Measurements from ENCODE around the gene UGGT1. TPM values are rescaled to one million over a fixed set of nuclear protein-coding genes. Genes with fewer than 3 reads are reported as not detected.

UGGT1 gene
- total RNA-seq, 4 donors from 2014 or later: 17.8 to 57.2 (median 27.2) TPM

DNA sequence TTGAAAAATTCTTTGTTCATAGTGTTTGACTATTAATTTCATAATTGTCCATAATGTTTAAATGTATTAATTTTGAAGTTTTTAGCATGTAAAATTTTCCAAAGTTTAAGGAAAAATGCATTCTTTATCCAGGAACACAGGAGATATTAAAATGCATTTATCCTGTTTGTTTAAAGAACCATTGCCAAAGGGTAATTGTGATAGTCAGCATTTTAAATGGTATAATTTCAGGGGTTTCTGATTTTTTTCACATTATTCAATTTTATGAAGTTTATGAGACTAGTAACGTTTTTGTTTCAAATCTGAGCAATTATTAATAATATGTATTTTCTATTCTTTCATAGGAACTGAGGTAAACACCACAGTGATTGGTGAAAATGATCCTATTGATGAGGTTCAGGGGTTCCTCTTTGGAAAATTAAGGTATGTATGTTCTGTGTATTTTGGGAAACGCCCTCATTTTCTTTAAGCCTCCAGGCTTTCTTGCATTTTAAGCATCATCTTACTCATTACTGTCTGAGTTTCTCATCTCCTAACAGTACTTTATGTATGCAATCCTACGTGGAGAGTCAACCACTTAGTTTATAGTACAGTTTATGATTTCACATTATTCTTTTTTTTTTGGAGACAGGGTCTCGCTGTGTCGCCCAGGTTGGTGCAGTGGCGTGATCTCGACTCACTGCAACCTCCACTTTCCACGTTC, 25.1 kb downstream of the UGGT1 start:
- 82% methylated on average over 8 of the region's 8 CpGs for WGBS, 2 donors
- no peak overlapping the region for H3K4me3 ChIP-seq (ENCODE audit: low read depth, poor library complexity, severe bottlenecking)
- no peak for DNase-seq (ENCODE audit: low spot score in 2 of 2)
- intact Hi-C loops (cut with DNase I; ENCODE audit: low total_unique reads): loop anchor here (10.0 kb wide), 1 partner anchor 891 kb away; the partner anchor contains the start of gene CYP27C1
- TF ChIP-seq, protein P1, sequence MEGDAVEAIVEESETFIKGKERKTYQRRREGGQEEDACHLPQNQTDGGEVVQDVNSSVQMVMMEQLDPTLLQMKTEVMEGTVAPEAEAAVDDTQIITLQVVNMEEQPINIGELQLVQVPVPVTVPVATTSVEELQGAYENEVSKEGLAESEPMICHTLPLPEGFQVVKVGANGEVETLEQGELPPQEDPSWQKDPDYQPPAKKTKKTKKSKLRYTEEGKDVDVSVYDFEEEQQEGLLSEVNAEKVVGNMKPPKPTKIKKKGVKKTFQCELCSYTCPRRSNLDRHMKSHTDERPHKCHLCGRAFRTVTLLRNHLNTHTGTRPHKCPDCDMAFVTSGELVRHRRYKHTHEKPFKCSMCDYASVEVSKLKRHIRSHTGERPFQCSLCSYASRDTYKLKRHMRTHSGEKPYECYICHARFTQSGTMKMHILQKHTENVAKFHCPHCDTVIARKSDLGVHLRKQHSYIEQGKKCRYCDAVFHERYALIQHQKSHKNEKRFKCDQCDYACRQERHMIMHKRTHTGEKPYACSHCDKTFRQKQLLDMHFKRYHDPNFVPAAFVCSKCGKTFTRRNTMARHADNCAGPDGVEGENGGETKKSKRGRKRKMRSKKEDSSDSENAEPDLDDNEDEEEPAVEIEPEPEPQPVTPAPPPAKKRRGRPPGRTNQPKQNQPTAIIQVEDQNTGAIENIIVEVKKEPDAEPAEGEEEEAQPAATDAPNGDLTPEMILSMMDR (IDR thresholded peaks at IDR 0.05): no peak
- no peak for TF ChIP-seq POLR2A (IDR thresholded peaks at IDR 0.05)

DNA sequence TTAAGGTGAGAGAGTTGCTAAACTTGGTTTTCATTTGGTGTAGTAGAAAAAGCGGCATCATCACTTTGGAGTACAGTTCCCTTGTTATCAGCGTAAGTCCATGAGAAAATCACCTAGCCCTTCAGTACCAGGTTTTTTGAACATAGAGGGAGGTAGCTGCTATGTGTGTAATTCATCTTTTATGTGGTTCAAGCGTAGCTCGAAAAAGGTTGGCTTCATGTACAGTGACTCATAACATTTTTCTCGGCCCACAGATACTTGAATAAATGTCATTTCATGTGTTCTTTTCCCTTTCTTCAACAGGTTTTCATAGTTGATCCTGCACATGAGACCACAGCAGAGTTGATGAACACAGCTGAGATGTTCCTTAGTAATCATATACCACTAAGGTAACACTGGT, 43.6 kb downstream of the UGGT1 start:
- 91 to 97% methylated on average over 5 of the region's 5 CpGs for WGBS, 2 donors
- TF ChIP-seq POLR2A (IDR thresholded peaks at IDR 0.05): no peak
- TF ChIP-seq, protein P1 (IDR thresholded peaks at IDR 0.05): no peak
- DNase-seq (ENCODE audit: low spot score in 2 of 2): no peak
- H3K4me3 ChIP-seq (ENCODE audit: low read depth, poor library complexity, severe bottlenecking): no peak overlapping the region
- intact Hi-C loops (cut with DNase I; ENCODE audit: low total_unique reads): no loop called here

DNA sequence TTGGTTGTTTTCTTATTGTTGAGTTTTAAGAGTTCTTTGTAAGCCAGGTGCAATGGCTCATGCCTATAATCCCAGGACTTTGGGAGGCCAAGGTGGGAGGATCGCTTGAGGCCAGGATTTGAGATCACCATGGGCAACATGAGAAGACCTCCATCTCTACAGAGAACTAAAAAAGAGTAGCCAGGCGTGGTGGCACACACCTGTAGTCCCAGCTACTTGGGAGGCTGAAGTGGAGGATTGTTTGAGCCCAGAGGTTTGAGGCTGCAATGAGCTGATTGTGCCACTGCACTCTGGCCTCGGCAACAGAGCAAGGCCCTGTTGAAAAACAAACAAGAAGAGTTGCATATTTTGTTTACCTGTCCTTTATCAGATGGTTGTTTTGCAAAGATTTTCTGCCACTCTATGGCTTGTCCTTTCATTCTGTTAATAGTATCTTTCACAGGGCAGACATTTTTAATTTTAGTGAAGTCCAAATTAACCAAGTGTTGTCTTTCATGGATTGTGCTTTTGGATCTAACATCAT, 46.2 kb downstream of the UGGT1 start:
- no peak for DNase-seq (ENCODE audit: low spot score in 2 of 2)
- intact Hi-C loops (cut with DNase I; ENCODE audit: low total_unique reads): no loop called here
- no peak overlapping the region for H3K4me3 ChIP-seq (ENCODE audit: low read depth, poor library complexity, severe bottlenecking)
- 93 to 99% methylated on average over 3 of the region's 3 CpGs for WGBS, 2 donors
- no peak for TF ChIP-seq POLR2A (IDR thresholded peaks at IDR 0.05)

DNA sequence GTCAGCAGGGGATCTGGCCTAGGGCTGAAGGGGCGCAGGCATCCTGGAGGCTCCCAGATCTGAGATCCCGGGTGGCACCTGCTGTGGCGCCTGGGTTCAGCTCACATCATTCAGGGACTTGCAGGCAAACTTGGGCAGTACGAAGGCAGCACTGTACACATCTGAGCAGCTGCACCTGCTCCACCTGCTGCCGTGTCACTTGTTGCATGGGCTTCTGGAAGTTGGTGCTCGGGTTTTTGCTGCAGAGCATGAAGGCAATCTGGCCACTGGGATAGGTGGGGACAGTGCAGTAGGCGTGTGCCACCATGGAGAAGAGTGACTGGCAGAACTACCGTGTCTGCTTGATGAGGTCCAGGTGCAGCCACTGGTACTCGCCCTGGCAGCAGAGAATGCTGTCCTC, 48.6 kb downstream of the UGGT1 start:
- no peak overlapping the region for H3K4me3 ChIP-seq (ENCODE audit: low read depth, poor library complexity, severe bottlenecking)
- TF ChIP-seq, protein P1 (IDR thresholded peaks at IDR 0.05): no peak
- no peak for TF ChIP-seq POLR2A (IDR thresholded peaks at IDR 0.05)
- DNase-seq (ENCODE audit: low spot score in 2 of 2): no peak
- intact Hi-C loops (cut with DNase I; ENCODE audit: low total_unique reads): no loop called here
- 93 to 94% methylated on average over 9 of the region's 9 CpGs for WGBS, 2 donors

DNA sequence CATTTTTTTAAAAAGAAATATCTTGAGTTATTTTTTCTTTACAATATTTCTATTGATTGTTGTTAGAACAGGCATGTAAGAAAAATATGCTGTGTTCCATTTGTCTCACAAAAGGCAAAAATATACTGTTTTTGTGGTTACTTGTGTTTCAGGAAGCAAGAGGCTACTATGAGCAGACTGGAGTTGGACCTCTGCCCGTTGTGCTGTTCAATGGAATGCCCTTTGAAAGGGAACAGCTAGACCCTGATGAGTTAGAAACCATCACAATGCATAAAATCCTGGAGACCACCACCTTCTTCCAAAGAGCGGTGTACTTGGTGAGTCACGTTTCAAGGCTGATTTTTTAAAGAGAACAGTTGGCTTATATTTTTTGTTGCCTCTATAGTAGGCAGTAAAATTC, 54.7 kb downstream of the UGGT1 start:
- intact Hi-C loops (cut with DNase I; ENCODE audit: low total_unique reads): no loop called here
- no peak overlapping the region for H3K4me3 ChIP-seq (ENCODE audit: low read depth, poor library complexity, severe bottlenecking)
- TF ChIP-seq POLR2A (IDR thresholded peaks at IDR 0.05): no peak
- TF ChIP-seq, protein P1 (IDR thresholded peaks at IDR 0.05): no peak
- no peak for DNase-seq (ENCODE audit: low spot score in 2 of 2)
- 91 to 94% methylated on average over 3 of the region's 3 CpGs for WGBS, 2 donors

DNA sequence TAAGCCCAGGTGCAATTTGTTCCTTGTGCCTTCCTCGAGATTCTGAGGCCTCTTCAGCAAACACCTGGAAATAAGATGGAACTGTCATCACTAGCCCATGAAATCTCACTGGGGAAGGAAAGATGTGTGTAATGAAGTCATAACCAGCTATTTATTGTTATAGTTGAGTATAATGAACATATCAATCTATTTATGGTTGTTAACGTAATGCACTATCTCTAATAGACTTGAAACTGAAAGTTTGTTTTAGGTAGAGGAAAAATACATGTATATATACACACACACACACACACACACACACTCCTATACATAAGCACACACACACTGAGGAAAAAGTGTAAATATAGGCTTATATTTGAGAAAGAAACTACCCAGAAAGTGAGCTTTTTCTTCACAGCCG, 62.8 kb downstream of the UGGT1 start:
- 90 to 94% methylated on average over 3 of the region's 3 CpGs for WGBS, 2 donors
- no peak for DNase-seq (ENCODE audit: low spot score in 2 of 2)
- H3K4me3 ChIP-seq (ENCODE audit: low read depth, poor library complexity, severe bottlenecking): no peak overlapping the region
- intact Hi-C loops (cut with DNase I; ENCODE audit: low total_unique reads): no loop called here
- TF ChIP-seq, protein P1 (IDR thresholded peaks at IDR 0.05): no peak
- TF ChIP-seq POLR2A (IDR thresholded peaks at IDR 0.05): no peak

All from lower leg skin (tissue), 4 donors.